Activated T-cell treated with anti-CD3 and anti-CD28 coated beads for 4 hours (primary cell): ENCODE data around the gene PTPRCAP.
A peak's percentile ranks its signal among the peaks of the same experiment; 100 is the strongest.

Experiments used
- DNase-seq: peaks from one replicate; pipeline ENCODE4 v3.0.0-alpha.2; 2020

The PTPRCAP gene

GRCh38 chr11:67464411-67465188 is 27.1 kb upstream of the PTPRCAP start:
- peak; percentile 82 for DNase-seq

- no peak for DNase-seq
These were observed 26.4 kb upstream of the PTPRCAP start for GRCh38 chr11:67463680-67464410.

- no peak for DNase-seq
These were observed 25.7 kb upstream of the PTPRCAP start for GRCh38 chr11:67463186-67463585.

- DNase-seq: no peak
These were observed 20.8 kb upstream of the PTPRCAP start for GRCh38 chr11:67458266-67458665.

GRCh38 chr11:67457453-67457852 is 20.0 kb upstream of the PTPRCAP start:
- no peak for DNase-seq

GRCh38 chr11:67456068-67456705 is 18.7 kb upstream of the PTPRCAP start:
- no peak for DNase-seq

GRCh38 chr11:67455054-67455453 is 17.6 kb upstream of the PTPRCAP start, which contains the start of gene CABP4:
Gene CABP4 (plus strand): TSS chr11:67455354. CDS start chr11:67455424, 70 bp downstream.
- no peak for DNase-seq

- no peak for DNase-seq
These were observed 16.6 kb upstream of the PTPRCAP start for GRCh38 chr11:67453816-67454732.

- no peak for DNase-seq
These were observed 14.9 kb upstream of the PTPRCAP start, which contains the start of gene GPR152 for GRCh38 chr11:67452141-67452952. Gene GPR152 (minus strand): TSS chr11:67452729. CDS start chr11:67452724, 5 bp downstream.

GRCh38 chr11:67451658-67451976 is 14.1 kb upstream of the PTPRCAP start:
- DNase-seq: no peak

- DNase-seq: no peak
These were observed 13.5 kb upstream of the PTPRCAP start for GRCh38 chr11:67450796-67451657.

- DNase-seq: no peak
These were observed 11.8 kb upstream of the PTPRCAP start for GRCh38 chr11:67449116-67449844.

- DNase-seq: no peak
These were observed 10.7 kb upstream of the PTPRCAP start for GRCh38 chr11:67448220-67448609.

GRCh38 chr11:67445515-67445914 is 8.0 kb upstream of the PTPRCAP start:
- DNase-seq: no peak

GRCh38 chr11:67442504-67443404 is 5.3 kb upstream of the PTPRCAP start:
- no peak for DNase-seq

GRCh38 chr11:67441731-67442351 is 4.4 kb upstream of the PTPRCAP start:
- no peak for DNase-seq

GRCh38 chr11:67441098-67441563 is 3.6 kb upstream of the PTPRCAP start:
- no peak for DNase-seq
